ENCODE data around the gene IQCK.

DNA sequence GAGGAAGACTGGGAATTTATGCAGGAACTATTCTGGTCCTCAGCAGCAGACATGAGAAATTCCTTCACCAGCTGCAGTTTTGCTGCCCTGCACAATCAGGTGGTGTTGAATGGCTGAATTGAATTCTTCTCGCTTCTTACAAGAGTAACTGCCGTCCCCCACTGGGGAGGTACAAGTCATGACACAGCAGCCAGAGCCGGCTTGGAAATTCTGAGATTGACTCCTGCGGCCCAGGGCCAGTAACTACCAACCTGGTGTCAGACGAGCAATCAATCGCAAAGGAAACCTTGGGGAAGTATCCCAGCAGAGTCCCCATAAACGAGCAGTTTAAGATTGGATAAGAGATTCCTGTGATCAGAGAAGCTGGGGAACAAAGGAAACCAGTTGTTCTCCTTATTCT is 30.8 kb upstream of the IQCK start:
- no peak for TF ChIP-seq POLR2A (IDR thresholded peaks at IDR 0.05)
- TF ChIP-seq CTCF (IDR thresholded peaks at IDR 0.05): no peak
- no peak for TF ChIP-seq EP300 (IDR thresholded peaks at IDR 0.05)
